HFFc6 (cell line): Measurements from ENCODE around the gene SRGAP1. TPM values are rescaled to one million over a fixed set of nuclear protein-coding genes. Genes with fewer than 3 reads are reported as not detected.

ENCODE experiments used
- DNase-seq: peaks from one replicate; pipeline ENCODE4 v3.0.0-alpha.2; 2018
- H3K27ac Mint-ChIP-seq: 2 replicates; pipeline ENCODE4 v1.8.0; 2020; ENCODE audit warnings: mild to moderate bottlenecking, mixed read lengths
- H3K27me3 Mint-ChIP-seq: 2 replicates; pipeline ENCODE4 v1.8.0; 2021; ENCODE audit warnings: mild to moderate bottlenecking, moderate library complexity, mixed read lengths; ENCODE audit not compliant: insufficient read depth
- H3K36me3 Mint-ChIP-seq: 2 replicates; pipeline ENCODE4 v1.8.0; 2021; ENCODE audit warnings: low read depth, mixed read lengths
- H3K4me1 Mint-ChIP-seq: 2 replicates; pipeline ENCODE4 v1.8.0; 2020; ENCODE audit warnings: low read depth, mixed read lengths
- H3K4me3 Mint-ChIP-seq: 2 replicates; pipeline ENCODE4 v1.8.0; 2020; ENCODE audit warnings: mild to moderate bottlenecking, moderate library complexity, mixed read lengths
- H3K9me3 Mint-ChIP-seq: 2 replicates; pipeline ENCODE4 v1.8.0; 2020; ENCODE audit warnings: mild to moderate bottlenecking, mixed read lengths
- total RNA-seq, 6 experiments: library from RNA; stranded (reverse); fragmentation: NEBNext Ultra II Directional; extraction: Animal tissue kit (Norgen Biotek cat#: 25700); gene quantifications; 2 replicates in 1 of 6; 3 replicates in 5 of 6; pipeline ENCODE4 v1.2.3, GENCODE V29; 2021
- TF ChIP-seq, protein P1 (sequence below): fragments of 200-600 bp; sonication (generic); IDR thresholded peaks from 2 replicates; pipeline ENCODE4 v1.5.0; 2021; ENCODE audit warnings: antibody characterized with exemption, mild to moderate bottlenecking

SRGAP1 gene
- total RNA-seq, 6 experiments from 2014 or later, result 35.7 to 45.8 (median 40.9) TPM

DNA sequence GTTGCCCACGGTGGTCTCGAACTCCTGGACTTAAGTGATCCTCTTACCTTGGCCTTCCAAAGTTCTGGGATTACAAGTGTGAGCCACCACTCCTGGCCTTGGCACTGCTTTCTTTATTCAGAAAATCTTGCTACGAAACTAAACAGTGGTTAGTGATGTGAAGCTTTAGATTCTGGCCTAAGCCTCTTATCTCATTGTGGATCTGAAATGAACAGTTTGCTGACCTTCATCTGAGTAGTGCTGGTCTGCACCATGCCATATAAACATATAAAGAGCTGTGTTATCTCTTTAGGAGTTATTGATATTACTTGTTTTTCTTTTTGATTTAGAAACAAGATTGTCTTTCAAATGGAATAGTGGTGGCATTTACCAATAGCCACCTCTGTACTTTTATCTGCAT, 22.6 kb downstream of the SRGAP1 start:
- Mint-ChIP-seq H3K27ac (no peak overlapping the region), H3K4me1 (peaks cover 85% of the 10 kb centered on the region), H3K4me3 (no peak overlapping the region), H3K9me3 (no peaks in the 10 kb centered on the region), H3K36me3 (peaks cover 21% of the 10 kb centered on the region), H3K27me3 (no peaks in the 10 kb centered on the region)
- TF ChIP-seq, protein P1, sequence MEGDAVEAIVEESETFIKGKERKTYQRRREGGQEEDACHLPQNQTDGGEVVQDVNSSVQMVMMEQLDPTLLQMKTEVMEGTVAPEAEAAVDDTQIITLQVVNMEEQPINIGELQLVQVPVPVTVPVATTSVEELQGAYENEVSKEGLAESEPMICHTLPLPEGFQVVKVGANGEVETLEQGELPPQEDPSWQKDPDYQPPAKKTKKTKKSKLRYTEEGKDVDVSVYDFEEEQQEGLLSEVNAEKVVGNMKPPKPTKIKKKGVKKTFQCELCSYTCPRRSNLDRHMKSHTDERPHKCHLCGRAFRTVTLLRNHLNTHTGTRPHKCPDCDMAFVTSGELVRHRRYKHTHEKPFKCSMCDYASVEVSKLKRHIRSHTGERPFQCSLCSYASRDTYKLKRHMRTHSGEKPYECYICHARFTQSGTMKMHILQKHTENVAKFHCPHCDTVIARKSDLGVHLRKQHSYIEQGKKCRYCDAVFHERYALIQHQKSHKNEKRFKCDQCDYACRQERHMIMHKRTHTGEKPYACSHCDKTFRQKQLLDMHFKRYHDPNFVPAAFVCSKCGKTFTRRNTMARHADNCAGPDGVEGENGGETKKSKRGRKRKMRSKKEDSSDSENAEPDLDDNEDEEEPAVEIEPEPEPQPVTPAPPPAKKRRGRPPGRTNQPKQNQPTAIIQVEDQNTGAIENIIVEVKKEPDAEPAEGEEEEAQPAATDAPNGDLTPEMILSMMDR, result no peak
- no peak for DNase-seq

DNA sequence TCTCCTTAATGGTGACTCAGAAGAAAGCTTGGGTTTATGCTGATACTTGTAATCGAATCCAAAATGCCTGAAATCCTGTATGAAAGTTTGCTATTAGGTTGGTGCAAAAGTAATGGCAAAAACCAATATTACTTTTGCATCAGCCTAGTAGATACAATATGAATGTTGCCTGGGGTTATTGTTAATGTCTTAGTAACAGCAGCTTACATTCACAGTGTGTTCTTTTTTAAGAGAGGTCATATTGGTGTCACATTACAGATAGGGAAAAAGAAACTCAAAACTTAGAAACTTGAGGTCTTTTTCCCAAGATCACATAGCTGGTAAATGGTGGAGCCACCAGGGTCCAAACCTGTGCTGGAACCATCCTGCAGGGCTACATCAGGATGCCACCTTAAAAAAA, 25.2 kb downstream of the SRGAP1 start:
- Mint-ChIP-seq H3K4me1 (peaks cover 59% of the 10 kb centered on the region), H3K27ac (peak overlapping the region; percentile 62), H3K36me3 (peaks cover 21% of the 10 kb centered on the region), H3K27me3 (no peaks in the 10 kb centered on the region), H3K9me3 (no peaks in the 10 kb centered on the region), H3K4me3 (no peak overlapping the region; the same call in 1 of the 2 replicates)
- peak; percentile 9 for DNase-seq
- TF ChIP-seq, protein P1, result no peak

DNA sequence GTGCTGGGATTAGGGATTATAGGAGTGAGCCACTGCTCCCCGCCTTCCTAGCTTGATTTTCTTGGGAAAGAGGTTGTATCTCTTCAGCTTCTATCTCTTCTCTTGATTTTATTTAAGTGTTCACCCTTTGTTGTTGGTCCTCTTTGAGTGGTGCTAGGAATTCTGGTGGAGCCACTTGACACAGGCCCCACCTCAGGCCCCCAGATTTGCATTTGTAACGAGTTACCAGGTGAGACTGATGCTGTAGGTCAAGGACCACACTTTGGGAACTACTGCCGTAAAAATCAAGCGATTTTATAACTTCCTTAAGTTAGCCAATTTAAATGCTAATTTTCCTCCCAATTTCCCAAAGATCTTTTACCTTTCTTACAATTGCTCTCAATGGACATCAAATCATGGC, 26.3 kb downstream of the SRGAP1 start:
- peaks cover 16% of the 10 kb centered on the region for H3K36me3 Mint-ChIP-seq
- no peak overlapping the region for H3K4me3 Mint-ChIP-seq
- TF ChIP-seq, protein P1, result no peak
- peaks cover 61% of the 10 kb centered on the region for H3K4me1 Mint-ChIP-seq
- H3K9me3 Mint-ChIP-seq, result no peaks in the 10 kb centered on the region
- DNase-seq, result no peak
- H3K27ac Mint-ChIP-seq, result 0 out of 2 replicates have a peak overlapping the region, but pooled peaks have one; percentile 39
- no peaks in the 10 kb centered on the region for H3K27me3 Mint-ChIP-seq

DNA sequence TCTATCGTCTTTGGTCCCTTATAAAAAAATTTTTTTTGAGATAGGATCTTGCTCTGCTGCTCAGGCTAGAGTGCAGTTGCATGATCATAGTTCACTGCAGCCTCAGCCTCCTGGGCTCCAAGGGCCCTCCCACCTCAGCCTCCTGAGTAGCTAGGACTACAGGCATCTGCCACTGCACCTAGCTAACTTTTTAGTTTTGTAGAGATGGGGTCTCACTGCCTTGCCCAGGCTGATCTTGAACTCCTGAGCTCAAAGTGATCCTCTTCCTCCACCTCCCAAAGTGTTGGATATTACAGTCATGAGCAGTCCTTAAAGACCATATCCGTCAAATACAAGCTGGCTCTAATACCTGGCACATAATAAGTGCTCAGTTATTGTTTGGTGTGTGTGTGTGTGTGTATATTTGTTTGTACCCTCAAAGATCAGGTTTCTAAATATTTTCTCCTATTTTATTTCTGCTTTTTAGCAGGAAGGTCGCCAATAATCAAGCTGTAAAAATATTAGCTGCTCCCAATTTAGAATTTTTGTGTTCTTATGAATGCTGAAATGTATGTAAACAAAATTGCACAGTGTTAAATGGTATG, 30.5 kb downstream of the SRGAP1 start:
- Mint-ChIP-seq H3K36me3 (peaks cover 12% of the 10 kb centered on the region), H3K4me1 (peaks cover 49% of the 10 kb centered on the region), H3K27me3 (no peaks in the 10 kb centered on the region), H3K9me3 (no peaks in the 10 kb centered on the region), H3K27ac (0 out of 2 replicates have a peak overlapping the region, but pooled peaks have one; percentile 25), H3K4me3 (no peak overlapping the region)
- TF ChIP-seq, protein P1, result no peak
- no peak for DNase-seq

DNA sequence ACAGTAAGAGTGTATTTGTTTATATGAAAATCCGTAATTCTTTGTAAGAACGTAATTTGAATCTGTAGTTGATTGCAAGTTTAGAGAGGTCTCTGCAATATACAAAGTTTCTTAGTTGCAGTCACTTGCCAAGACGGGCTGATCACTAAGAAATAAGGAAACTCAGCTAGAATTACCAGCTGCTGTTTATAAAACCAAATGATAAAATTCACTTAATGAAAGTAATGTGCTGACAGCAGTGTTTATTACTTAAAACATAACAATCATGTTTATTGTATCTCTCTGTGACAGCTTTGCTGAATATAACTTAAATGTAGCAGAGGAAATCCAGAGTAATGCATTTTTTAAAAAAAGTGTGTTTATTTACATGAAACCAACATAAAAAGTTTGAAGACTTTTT, 31.2 kb downstream of the SRGAP1 start:
- Mint-ChIP-seq H3K36me3 (peaks cover 19% of the 10 kb centered on the region), H3K27ac (no peak overlapping the region), H3K9me3 (no peaks in the 10 kb centered on the region), H3K27me3 (no peaks in the 10 kb centered on the region; the same call in none of the 2 replicates), H3K4me3 (no peak overlapping the region), H3K4me1 (peaks cover 49% of the 10 kb centered on the region)
- no peak for DNase-seq
- TF ChIP-seq, protein P1, result no peak
